K562 (cell line): Measurements from ENCODE around the gene CRYGC. TPM values are rescaled to one million over a fixed set of nuclear protein-coding genes. Genes with fewer than 3 reads are reported as not detected.

Experiments
- HCFC1 ChIP-seq: IDR thresholded peaks from 2 replicates; pipeline ENCODE4 v1.6.1; 2012; ENCODE audit warnings: low read depth, low read length, improper control_type of control experiment
- MIER1 ChIP-seq: fragments of 450-650 bp; IDR thresholded peaks from 2 replicates; pipeline ENCODE4 v1.6.1; 2016; ENCODE audit warnings: antibody characterized with exemption, mild to moderate bottlenecking, low read depth
- NBN ChIP-seq: fragments of 450-650 bp; IDR thresholded peaks from 2 replicates; pipeline ENCODE4 v1.6.1; 2016; ENCODE audit warnings: low read depth, mild to moderate bottlenecking
- NEUROD1 ChIP-seq: fragments of 150-350 bp; IDR thresholded peaks from 2 replicates; pipeline ENCODE4 v1.6.1; 2014; ENCODE audit warnings: borderline replicate concordance, low read length, low read depth; ENCODE audit not compliant: partially characterized antibody
- NFYB ChIP-seq: IDR thresholded peaks from 2 replicates; pipeline ENCODE4 v1.6.1; 2011; ENCODE audit warnings: mild to moderate bottlenecking, moderate library complexity; ENCODE audit not compliant: insufficient read length; ENCODE audit errors: extremely low read depth
- PTBP1 ChIP-seq: fragments of 200-400 bp; formaldehyde crosslinking; IDR thresholded peaks from 2 replicates; pipeline ENCODE4 v1.6.1; 2017; ENCODE audit warnings: low read depth, low read length
- ZFP30 ChIP-seq: fragments of 250-450 bp; sonication (Bioruptor Pico); IDR thresholded peaks from 2 replicates; pipeline ENCODE4 v1.8.0; 2022; ENCODE audit warnings: moderate library complexity, mild to moderate bottlenecking, inconsistent platforms, borderline replicate concordance
- ZZZ3 ChIP-seq: fragments of 450-650 bp; IDR thresholded peaks from 2 replicates; pipeline ENCODE4 v1.6.1; 2016; ENCODE audit warnings: antibody characterized with exemption, mild to moderate bottlenecking, moderate library complexity
- polyA plus RNA-seq, 8 experiments: library from polyadenylated mRNA; depleted of rRNA in 4 of 8; stranded (reverse) in 5 of 8; unstranded in 3 of 8; fragments of >200 nt; fragmentation: Nextera tagmentation in 2 of 8; fragmentation: Illumina TruSeq in 1 of 8; extraction: Ambion mirVana in 2 of 8; extraction: Trizol in 1 of 8; gene quantifications; 2 replicates each; pipeline versions ENCODE4 v1.2.1 to v1.2.3, GENCODE V29; 2011 to 2014; ENCODE audit warnings: inconsistent platforms in 1 of 8, missing spikeins in 1 of 8
- total RNA-seq, 7 experiments: library from RNA; depleted of rRNA in 6 of 7; stranded (reverse); fragments of >200 nt in 6 of 7; fragmentation: Illumina TruSeq in 2 of 7; extraction: Trizol in 2 of 7; gene quantifications; 2 replicates each; pipeline versions ENCODE4 v1.2.1 to v1.2.3, GENCODE V29; 2011 to 2021; ENCODE audit warnings: low replicate concordance in 1 of 7
- TF ChIP-seq, protein P1 (sequence below): fragments of 450-650 bp; IDR thresholded peaks from 2 replicates; pipeline ENCODE4 v1.6.1; 2016; ENCODE audit warnings: mild to moderate bottlenecking, moderate library complexity
- TF ChIP-seq, protein P2 (sequence below): fragments of 250-450 bp; sonication (Bioruptor Pico); IDR thresholded peaks from 2 replicates; pipeline ENCODE4 v1.5.0; 2021

The CRYGC gene
- total and polyA plus RNA-seq, 9 of the 15 experiments (the other 6 are each of a cell fraction or from before 2014, with no cell fraction given), result not detected

DNA sequence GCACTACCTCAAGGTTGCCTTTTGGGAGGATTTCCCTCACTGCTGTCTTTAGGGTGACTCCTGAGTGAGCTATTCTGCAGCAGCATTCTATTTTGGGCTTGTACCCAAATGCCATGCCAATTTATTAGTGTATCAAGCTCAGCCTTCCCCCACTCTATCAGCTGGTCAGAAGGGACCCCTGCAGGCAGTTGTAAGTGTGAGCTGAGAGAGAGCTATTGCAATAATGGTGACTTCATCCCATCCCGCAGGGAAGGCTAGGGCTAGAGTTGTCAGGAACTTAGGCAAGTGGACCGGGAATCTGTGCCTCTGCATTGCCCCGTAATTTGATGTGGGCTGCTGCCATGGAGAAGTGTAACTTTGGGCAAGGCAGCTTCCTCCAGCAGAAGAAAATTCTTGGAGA lies 18.1 kb upstream of the CRYGC start (continued):
- TF ChIP-seq, protein P1, sequence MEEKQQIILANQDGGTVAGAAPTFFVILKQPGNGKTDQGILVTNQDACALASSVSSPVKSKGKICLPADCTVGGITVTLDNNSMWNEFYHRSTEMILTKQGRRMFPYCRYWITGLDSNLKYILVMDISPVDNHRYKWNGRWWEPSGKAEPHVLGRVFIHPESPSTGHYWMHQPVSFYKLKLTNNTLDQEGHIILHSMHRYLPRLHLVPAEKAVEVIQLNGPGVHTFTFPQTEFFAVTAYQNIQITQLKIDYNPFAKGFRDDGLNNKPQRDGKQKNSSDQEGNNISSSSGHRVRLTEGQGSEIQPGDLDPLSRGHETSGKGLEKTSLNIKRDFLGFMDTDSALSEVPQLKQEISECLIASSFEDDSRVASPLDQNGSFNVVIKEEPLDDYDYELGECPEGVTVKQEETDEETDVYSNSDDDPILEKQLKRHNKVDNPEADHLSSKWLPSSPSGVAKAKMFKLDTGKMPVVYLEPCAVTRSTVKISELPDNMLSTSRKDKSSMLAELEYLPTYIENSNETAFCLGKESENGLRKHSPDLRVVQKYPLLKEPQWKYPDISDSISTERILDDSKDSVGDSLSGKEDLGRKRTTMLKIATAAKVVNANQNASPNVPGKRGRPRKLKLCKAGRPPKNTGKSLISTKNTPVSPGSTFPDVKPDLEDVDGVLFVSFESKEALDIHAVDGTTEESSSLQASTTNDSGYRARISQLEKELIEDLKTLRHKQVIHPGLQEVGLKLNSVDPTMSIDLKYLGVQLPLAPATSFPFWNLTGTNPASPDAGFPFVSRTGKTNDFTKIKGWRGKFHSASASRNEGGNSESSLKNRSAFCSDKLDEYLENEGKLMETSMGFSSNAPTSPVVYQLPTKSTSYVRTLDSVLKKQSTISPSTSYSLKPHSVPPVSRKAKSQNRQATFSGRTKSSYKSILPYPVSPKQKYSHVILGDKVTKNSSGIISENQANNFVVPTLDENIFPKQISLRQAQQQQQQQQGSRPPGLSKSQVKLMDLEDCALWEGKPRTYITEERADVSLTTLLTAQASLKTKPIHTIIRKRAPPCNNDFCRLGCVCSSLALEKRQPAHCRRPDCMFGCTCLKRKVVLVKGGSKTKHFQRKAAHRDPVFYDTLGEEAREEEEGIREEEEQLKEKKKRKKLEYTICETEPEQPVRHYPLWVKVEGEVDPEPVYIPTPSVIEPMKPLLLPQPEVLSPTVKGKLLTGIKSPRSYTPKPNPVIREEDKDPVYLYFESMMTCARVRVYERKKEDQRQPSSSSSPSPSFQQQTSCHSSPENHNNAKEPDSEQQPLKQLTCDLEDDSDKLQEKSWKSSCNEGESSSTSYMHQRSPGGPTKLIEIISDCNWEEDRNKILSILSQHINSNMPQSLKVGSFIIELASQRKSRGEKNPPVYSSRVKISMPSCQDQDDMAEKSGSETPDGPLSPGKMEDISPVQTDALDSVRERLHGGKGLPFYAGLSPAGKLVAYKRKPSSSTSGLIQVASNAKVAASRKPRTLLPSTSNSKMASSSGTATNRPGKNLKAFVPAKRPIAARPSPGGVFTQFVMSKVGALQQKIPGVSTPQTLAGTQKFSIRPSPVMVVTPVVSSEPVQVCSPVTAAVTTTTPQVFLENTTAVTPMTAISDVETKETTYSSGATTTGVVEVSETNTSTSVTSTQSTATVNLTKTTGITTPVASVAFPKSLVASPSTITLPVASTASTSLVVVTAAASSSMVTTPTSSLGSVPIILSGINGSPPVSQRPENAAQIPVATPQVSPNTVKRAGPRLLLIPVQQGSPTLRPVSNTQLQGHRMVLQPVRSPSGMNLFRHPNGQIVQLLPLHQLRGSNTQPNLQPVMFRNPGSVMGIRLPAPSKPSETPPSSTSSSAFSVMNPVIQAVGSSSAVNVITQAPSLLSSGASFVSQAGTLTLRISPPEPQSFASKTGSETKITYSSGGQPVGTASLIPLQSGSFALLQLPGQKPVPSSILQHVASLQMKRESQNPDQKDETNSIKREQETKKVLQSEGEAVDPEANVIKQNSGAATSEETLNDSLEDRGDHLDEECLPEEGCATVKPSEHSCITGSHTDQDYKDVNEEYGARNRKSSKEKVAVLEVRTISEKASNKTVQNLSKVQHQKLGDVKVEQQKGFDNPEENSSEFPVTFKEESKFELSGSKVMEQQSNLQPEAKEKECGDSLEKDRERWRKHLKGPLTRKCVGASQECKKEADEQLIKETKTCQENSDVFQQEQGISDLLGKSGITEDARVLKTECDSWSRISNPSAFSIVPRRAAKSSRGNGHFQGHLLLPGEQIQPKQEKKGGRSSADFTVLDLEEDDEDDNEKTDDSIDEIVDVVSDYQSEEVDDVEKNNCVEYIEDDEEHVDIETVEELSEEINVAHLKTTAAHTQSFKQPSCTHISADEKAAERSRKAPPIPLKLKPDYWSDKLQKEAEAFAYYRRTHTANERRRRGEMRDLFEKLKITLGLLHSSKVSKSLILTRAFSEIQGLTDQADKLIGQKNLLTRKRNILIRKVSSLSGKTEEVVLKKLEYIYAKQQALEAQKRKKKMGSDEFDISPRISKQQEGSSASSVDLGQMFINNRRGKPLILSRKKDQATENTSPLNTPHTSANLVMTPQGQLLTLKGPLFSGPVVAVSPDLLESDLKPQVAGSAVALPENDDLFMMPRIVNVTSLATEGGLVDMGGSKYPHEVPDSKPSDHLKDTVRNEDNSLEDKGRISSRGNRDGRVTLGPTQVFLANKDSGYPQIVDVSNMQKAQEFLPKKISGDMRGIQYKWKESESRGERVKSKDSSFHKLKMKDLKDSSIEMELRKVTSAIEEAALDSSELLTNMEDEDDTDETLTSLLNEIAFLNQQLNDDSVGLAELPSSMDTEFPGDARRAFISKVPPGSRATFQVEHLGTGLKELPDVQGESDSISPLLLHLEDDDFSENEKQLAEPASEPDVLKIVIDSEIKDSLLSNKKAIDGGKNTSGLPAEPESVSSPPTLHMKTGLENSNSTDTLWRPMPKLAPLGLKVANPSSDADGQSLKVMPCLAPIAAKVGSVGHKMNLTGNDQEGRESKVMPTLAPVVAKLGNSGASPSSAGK, result no peak
- TF ChIP-seq, protein P2, sequence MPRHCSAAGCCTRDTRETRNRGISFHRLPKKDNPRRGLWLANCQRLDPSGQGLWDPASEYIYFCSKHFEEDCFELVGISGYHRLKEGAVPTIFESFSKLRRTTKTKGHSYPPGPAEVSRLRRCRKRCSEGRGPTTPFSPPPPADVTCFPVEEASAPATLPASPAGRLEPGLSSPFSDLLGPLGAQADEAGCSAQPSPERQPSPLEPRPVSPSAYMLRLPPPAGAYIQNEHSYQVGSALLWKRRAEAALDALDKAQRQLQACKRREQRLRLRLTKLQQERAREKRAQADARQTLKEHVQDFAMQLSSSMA (CRISPR knock-in tag), result no peak
- no peak for TF ChIP-seq HCFC1
- TF ChIP-seq MIER1, result no peak
- TF ChIP-seq ZFP30 (CRISPR knock-in tag), result no peak
- no peak for TF ChIP-seq PTBP1
- no peak for TF ChIP-seq NBN
- no peak for TF ChIP-seq NFYB
- no peak for TF ChIP-seq NEUROD1
- TF ChIP-seq ZZZ3, result no peak
